Fibroblast of the aortic adventitia (primary cell): ENCODE results near the gene GARNL3. TPM values are rescaled to one million over a fixed set of nuclear protein-coding genes. Genes with fewer than 3 reads are reported as not detected.
A peak's percentile ranks its signal among the peaks of the same experiment; 100 is the strongest.

Experiments used
- DNase-seq: peaks from one replicate; pipeline ENCODE4 v3.0.0-alpha.2; 2010; ENCODE audit warnings: low read depth
- H3K4me3 ChIP-seq: 2 replicates; pipeline ENCODE4 v1.5.1; 2011; ENCODE audit warnings: low read depth, mild to moderate bottlenecking, control low read depth, low read length, moderate library complexity
- total RNA-seq: library from RNA; depleted of rRNA; stranded (reverse); fragments of >200 nt; gene quantifications from 2 replicates; pipeline ENCODE4 v1.2.3, GENCODE V29; 2012; ENCODE audit warnings: low replicate concordance
- TF ChIP-seq, protein P1 (sequence below): IDR thresholded peaks from 2 replicates; pipeline ENCODE4 v1.5.1; 2011; ENCODE audit warnings: mild to moderate bottlenecking, low read length, control low read depth, inconsistent platforms; ENCODE audit not compliant: insufficient read depth

The GARNL3 gene
- total RNA-seq, 1 donor = 2.5 TPM

DNA sequence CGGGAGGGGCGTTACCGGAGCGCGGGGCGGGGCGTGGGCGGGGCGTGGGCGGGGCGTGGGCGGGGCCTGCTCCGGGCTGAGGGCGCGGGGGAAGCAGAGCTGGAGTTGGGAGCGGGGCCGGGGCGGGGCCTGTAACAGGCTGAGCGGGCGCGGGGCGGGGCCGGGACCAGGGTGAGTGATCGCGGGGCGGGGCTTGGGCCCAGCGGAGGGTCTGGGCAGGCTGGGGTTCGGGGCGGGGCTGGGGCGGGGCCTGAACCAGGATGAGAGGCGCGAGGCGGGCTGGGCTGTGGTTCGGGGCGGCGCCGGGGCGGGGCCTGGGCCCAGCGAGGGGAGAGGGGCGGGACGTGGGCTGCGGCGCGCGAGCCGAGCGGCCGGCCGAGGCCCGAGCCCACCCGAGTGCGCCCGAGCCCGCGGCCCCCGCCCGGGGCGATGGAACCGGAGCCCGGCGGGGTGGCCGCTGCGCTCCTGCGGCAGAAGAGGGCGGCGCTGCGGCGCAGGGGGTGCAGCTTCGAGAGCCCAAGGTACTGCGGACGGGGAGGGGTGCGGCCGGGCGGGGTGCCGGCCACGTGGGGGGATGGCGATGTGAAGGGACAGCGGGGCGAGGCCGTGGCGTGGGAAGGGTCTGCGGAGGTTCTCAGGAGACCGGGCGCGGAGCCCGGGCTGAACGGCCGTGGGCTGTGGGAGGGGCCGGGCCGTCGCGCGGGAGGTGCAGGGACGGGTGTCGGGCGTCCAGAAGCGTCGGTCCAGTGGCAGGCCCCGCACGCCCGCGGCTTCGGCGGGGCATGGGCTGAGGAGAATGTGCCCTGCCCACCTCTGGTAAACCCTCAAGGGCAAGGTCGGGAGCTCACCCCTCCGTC lies 39.5 kb upstream of the GARNL3 start:
- TF ChIP-seq, protein P1, sequence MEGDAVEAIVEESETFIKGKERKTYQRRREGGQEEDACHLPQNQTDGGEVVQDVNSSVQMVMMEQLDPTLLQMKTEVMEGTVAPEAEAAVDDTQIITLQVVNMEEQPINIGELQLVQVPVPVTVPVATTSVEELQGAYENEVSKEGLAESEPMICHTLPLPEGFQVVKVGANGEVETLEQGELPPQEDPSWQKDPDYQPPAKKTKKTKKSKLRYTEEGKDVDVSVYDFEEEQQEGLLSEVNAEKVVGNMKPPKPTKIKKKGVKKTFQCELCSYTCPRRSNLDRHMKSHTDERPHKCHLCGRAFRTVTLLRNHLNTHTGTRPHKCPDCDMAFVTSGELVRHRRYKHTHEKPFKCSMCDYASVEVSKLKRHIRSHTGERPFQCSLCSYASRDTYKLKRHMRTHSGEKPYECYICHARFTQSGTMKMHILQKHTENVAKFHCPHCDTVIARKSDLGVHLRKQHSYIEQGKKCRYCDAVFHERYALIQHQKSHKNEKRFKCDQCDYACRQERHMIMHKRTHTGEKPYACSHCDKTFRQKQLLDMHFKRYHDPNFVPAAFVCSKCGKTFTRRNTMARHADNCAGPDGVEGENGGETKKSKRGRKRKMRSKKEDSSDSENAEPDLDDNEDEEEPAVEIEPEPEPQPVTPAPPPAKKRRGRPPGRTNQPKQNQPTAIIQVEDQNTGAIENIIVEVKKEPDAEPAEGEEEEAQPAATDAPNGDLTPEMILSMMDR = no peak
- H3K4me3 ChIP-seq = peak overlapping the region; percentile 61
- DNase-seq = peak; percentile 74

DNA sequence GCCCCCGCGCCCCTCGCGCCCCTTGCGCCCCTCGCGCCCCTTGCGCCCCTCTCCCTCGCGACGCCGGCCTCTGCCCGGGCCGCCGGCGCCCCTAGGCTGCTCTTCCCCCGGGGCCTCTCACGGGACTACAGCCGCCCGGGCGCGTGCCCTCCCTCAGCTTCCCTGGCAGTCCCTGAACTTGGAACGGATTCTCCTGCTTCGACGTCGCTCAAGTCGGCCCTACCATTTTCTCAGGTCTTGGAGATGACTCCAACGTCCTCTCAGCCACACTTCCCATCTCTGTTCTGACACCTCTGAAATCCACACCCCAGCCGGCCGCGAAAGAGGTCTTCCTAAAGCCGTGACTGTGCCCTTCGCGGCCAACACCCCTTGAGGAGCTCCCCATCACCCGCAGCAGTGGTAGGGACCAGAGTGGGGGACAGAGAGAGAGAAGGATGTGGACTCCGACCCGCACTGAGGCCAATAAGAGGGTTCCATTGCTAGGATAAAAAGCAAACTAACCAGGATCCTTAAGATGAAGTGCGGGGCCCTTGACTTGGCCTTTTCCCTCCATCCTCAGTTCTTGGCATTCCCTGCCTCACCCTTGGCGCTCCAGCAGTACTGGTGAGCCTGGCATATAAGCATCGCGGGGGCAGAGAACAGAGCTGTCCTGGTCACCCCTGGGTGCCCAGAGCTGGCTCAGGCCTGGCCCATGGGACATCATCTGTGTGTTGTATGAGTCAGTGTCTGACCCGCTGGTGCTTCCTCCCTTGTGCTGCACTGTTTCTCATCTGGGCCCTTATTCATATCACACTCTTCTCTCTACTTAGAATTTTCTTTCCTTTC lies 38.6 kb upstream of the GARNL3 start:
- TF ChIP-seq, protein P1 = no peak
- H3K4me3 ChIP-seq = no peak overlapping the region
- no peak for DNase-seq

DNA sequence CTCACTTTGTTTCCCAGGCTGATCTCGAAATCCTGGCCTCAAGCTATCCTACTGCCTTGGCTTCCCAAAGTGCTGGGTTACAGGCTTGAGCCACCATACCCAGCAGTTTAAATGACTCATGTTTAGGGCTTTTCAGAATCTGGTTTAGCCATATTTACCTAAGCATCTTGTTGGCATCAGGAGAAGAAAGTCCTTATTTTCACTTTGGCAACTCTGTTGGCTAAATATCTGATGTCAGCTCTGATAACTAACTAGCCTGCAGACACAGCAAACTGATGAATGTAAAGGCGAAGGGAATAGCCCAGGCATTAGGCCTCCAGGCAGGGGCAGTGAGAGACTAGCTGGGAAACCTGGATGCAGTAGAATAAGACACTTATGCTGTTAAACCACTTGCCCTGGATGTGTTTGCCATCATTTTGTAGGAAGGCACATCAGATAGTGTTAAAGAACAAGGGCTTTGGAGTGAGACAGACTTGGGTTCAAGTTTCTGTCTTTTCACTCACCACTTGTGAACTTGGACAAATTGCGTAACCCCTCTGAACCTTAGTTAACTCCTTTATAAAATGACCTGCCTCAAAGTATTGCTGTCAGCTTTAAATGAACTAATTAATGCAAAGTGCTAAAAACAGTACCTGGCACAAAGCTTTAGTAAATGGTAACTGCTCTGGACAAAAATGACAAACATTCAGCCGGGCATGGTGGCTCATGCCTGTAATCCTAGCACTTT lies 34.7 kb upstream of the GARNL3 start:
- no peak for DNase-seq
- TF ChIP-seq, protein P1 = no peak

DNA sequence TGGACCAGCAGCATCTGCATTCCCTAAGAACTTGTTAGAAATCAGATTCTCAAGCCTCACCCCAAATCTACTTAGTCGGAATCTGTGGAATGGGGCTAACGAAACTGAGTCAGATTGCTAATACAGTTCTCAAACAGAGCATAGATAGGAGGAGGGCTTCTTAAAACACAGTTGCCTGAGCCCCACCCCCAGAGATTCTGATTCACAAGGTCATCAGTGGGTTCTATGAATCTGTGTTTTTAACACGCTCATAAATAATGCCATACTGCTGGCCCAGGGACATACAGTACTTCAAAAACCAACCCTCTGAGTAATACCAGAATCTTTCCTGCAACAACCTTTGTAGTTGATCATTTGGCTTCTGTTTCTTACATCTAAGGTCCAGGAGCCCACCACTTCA lies 32.9 kb upstream of the GARNL3 start:
- no peak overlapping the region for H3K4me3 ChIP-seq
- TF ChIP-seq, protein P1 = no peak
- DNase-seq = no peak

More for the DNA sequence above, 34.7 kb upstream of the GARNL3 start:
- no peak overlapping the region for H3K4me3 ChIP-seq

DNA sequence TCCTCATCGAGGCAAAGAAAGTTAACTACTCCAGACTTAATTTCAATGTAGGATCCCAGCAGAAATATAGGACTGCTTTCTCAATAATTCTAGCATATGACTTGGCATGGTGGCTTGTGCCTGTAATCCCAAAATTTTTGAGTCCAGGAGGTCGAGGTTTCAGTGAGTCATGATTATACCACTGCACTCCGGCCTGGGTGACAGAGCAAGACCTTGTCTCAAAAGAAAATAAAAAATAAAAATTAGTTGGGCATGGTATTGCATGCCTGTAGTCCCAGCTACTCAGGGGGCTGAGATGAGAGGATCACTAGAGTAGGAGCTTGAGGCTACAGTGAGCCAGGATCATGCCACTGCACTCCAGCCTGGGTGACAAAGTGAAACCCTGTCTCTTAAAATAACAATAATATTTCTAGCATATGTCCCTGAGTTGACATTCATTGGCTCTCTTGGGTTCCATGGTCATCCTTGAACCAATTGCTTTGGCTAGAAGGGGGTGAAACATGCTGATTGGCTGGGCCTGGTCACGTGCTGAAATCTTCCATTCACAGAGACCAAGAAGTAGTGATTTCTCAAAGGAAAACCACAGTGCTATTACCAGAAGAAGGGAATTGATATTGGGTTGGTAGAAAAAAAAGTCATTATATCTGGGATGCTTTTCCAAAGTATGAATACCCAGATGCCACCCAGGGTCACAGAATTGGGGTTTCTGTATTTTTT lies 31.6 kb upstream of the GARNL3 start:
- TF ChIP-seq, protein P1 = no peak
- no peak for DNase-seq
- no peak overlapping the region for H3K4me3 ChIP-seq

DNA sequence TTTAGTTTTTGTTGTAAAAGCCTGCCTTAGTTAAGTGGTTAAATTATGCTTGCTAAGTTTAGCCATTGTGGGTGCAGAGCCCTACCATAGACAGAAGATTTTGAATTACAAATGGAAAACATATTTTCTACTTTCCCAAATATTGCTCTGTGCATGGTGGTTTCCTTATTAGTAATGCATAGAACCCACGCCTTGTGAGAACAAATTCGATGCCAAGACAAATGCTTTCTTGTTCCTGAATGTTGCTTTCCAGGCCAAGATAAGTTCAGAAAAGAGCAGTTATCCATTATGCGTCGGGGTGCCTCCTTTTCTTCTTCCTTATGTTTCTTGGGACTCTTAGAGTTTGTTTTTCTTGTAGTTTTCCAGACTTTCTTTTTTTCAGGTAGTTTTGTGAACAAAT lies 31.0 kb upstream of the GARNL3 start:
- peak; percentile 41 for DNase-seq
- H3K4me3 ChIP-seq = no peak overlapping the region
- TF ChIP-seq, protein P1 = no peak
